ENCODE measurements around the gene MPIG6B. TPM values are rescaled to one million over a fixed set of nuclear protein-coding genes. Genes with fewer than 3 reads are reported as not detected.

MPIG6B gene
- total RNA-seq, 3 donors from 2014 or later (not counting 1 experiment from before 2014, with no cell fraction given), result 9.4 to 19.0 (median 12.8) TPM

DNA sequence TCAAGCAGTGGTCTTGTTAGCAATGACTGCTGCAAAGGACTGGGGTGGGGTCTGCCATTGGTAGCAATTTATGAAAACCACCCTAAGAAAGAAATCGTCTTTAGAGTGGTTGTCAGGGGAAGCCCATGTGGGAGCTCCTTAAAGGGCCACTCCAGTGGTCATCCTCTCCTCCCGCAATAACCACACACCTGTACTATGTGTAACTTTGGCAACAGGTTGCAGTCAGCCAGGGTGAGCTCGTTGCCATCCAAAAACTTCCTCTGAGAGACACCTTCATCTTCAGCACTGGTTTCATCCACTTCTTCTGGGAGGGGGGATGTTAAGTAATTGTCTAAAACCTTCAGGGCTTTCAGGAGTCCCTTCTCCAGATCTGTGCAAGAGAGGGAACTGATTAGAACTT is 8.9 kb downstream of the MPIG6B start:
- TF ChIP-seq CTCF (IDR thresholded peaks at IDR 0.05), result no peak
- 88% methylated on average over 2 of the region's 3 CpGs for WGBS (ENCODE audit: insufficient coverage)
- DNase-seq (no peak), ATAC-seq (no peak)
- Histone ChIP-seq H3K27me3 (ENCODE audit: control insufficient read depth, insufficient read depth, low read length) (no peaks in the 10 kb centered on the region), H3K4me3 (ENCODE audit: low read length) (no peak overlapping the region), H3K27ac (ENCODE audit: low read length) (no peak overlapping the region), H3K9me3 (ENCODE audit: control insufficient read depth, insufficient read depth, low read length) (no peaks in the 10 kb centered on the region), H3K4me1 (ENCODE audit: control insufficient read depth, insufficient read depth, low read length) (peaks cover 68% of the 10 kb centered on the region), H3K36me3 (ENCODE audit: control insufficient read depth, insufficient read depth, low read length) (peaks cover 41% of the 10 kb centered on the region)
- H3K4me3 Mint-ChIP-seq, result peak overlapping the region; percentile 97
- H3K27me3 Mint-ChIP-seq (ENCODE audit: low read depth in 2 of 2), result no peaks in the 10 kb centered on the region
- H3K27ac Mint-ChIP-seq, result peak overlapping the region; percentile 90 to 91
- intact Hi-C loops (cut with micrococcal nuclease), result loop anchor here (10.0 kb wide), 1 partner anchor 187 kb away; the partner anchor contains the start of genes ATP6V1G2, DDX39B and NFKBIL1
- no peaks in the 10 kb centered on the region for H3K9me3 Mint-ChIP-seq
- peaks cover under 1% of the 10 kb centered on the region for H3K36me3 Mint-ChIP-seq
- peaks cover 55 to 80% of the 10 kb centered on the region in 2 donors for H3K4me1 Mint-ChIP-seq

- no peak overlapping the region for H3K4me3 ChIP-seq (ENCODE audit: low read length)
- intact Hi-C loops (cut with micrococcal nuclease), result loop anchor here (10.0 kb wide), 1 partner anchor 189 kb away; the partner anchor contains the start of genes ATP6V1G2, DDX39B and NFKBIL1
- Mint-ChIP-seq H3K9me3 (no peaks in the 10 kb centered on the region), H3K27ac (peak overlapping the region; percentile 91 to 99), H3K4me1 (peaks cover 61 to 82% of the 10 kb centered on the region in 2 donors), H3K27me3 (ENCODE audit: low read depth in 2 of 2) (no peaks in the 10 kb centered on the region), H3K36me3 (no peaks in the 10 kb centered on the region), H3K4me3 (peak overlapping the region; percentile 97)
- H3K27ac ChIP-seq (ENCODE audit: low read length), result peak overlapping the region; percentile 83
- 82% methylated on average over 4 of the region's 4 CpGs for WGBS (ENCODE audit: insufficient coverage)
- H3K27me3 ChIP-seq (ENCODE audit: control insufficient read depth, insufficient read depth, low read length), result no peaks in the 10 kb centered on the region
- no peak for DNase-seq
- no peak for ATAC-seq
- H3K4me1 ChIP-seq (ENCODE audit: control insufficient read depth, insufficient read depth, low read length), result peaks cover 67% of the 10 kb centered on the region
- no peak for TF ChIP-seq CTCF (IDR thresholded peaks at IDR 0.05)
- H3K36me3 ChIP-seq (ENCODE audit: control insufficient read depth, insufficient read depth, low read length), result peaks cover 39% of the 10 kb centered on the region
- no peaks in the 10 kb centered on the region for H3K9me3 ChIP-seq (ENCODE audit: control insufficient read depth, insufficient read depth, low read length)
Measured at GRCh38 chr6:31733734-31734133, 10.6 kb downstream of the MPIG6B start.

DNA sequence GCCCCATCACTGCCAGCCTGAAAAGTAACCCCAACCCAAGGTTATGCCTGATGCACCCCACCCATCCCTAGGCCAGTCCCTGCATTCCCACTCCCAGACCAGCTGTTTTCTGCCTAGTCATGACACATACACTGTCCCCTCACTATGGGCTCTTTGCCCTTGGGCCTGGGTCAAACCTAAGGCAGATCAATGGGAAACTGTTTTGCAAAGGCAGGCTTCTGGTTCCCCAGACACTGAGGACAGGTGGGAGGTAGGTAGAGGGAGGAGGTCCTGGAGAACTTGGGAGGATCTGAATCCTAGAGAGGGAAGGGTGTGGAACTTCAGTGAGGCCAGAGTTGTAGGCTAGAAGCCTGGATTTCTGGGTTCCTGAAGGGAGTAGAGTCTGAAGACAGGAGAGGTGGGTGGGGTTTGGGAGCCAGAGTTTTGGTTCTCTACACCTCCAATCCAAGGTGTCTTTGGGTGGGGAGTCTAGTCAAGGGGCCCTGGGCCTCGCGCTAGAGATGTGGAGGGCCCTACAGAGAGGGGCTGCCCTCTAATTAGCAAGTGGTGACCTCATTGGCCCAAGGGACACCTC is 11.2 kb downstream of the MPIG6B start:
- Histone ChIP-seq H3K27ac (ENCODE audit: low read length) (peak overlapping the region; percentile 83), H3K9me3 (ENCODE audit: control insufficient read depth, insufficient read depth, low read length) (no peaks in the 10 kb centered on the region), H3K36me3 (ENCODE audit: control insufficient read depth, insufficient read depth, low read length) (peaks cover 39% of the 10 kb centered on the region), H3K4me3 (ENCODE audit: low read length) (peak overlapping the region; percentile 68), H3K27me3 (ENCODE audit: control insufficient read depth, insufficient read depth, low read length) (no peaks in the 10 kb centered on the region), H3K4me1 (ENCODE audit: control insufficient read depth, insufficient read depth, low read length) (peaks cover 67% of the 10 kb centered on the region)
- DNase-seq (no peak), ATAC-seq (no peak)
- WGBS (ENCODE audit: insufficient coverage), result 0% methylated on average over 2 of the region's 2 CpGs
- TF ChIP-seq CTCF (IDR thresholded peaks at IDR 0.05), result no peak
- Mint-ChIP-seq H3K27ac (peak overlapping the region; percentile 91 to 99), H3K9me3 (no peaks in the 10 kb centered on the region), H3K4me3 (peak overlapping the region; percentile 97), H3K27me3 (ENCODE audit: low read depth in 2 of 2) (no peaks in the 10 kb centered on the region), H3K36me3 (no peaks in the 10 kb centered on the region), H3K4me1 (peaks cover 61 to 82% of the 10 kb centered on the region in 2 donors)
- intact Hi-C loops (cut with micrococcal nuclease), result loop anchor here (10.0 kb wide), 1 partner anchor 190 kb away; the partner anchor contains the start of genes ATP6V1G2, DDX39B and NFKBIL1

All from natural killer cell (primary cell).